Left ventricle myocardium superior (tissue), 1 donor: ENCODE data around the gene CTXN2. TPM values are rescaled to one million over a fixed set of nuclear protein-coding genes. Genes with fewer than 3 reads are reported as not detected.
A peak's percentile ranks its signal among the peaks of the same experiment; 100 is the strongest.

Experiments
- ATAC-seq: fragments of 200-7000 bp; cut with Tn5 transposase; one replicate; pipeline ENCODE4 v1.9.1; 2020; ENCODE audit warnings: mild to moderate bottlenecking, moderate library complexity
- DNase-seq: peaks from one replicate; pipeline ENCODE4 v3.0.0-alpha.2; 2020
- intact Hi-C: fragments of 100-400 bp; cut with micrococcal nuclease; formaldehyde crosslinking; loops from one replicate; pipeline ENCODE4 v1.11.0; 2022
- long read RNA-seq: library from polyadenylated mRNA; unstranded; transcript quantifications from one replicate; pipeline ENCODE4 v2.0.0, GENCODE V29; 2021
- total RNA-seq: library from RNA; stranded (reverse); fragmentation: NEBNext Ultra II Directional; extraction: Animal tissue kit (Norgen Biotek cat#: 25700); gene quantifications from one replicate; pipeline ENCODE4 v1.2.1, GENCODE V29; 2021
- donor health status: DM: no; HTN: yes; CAD: no; lungs with severe emphysema.

Gene CTXN2
- total RNA-seq, result not detected
- long read RNA-seq, result 0 reads

- intact Hi-C loops, result no loop called here
- ATAC-seq, result no peak
- DNase-seq, result no peak
Measured at GRCh38 chr15:48191574-48192225, at the start of gene CTXN2. Gene CTXN2 (plus strand): TSS chr15:48191665. CDS start chr15:48201301, 9,636 bp downstream.

DNA sequence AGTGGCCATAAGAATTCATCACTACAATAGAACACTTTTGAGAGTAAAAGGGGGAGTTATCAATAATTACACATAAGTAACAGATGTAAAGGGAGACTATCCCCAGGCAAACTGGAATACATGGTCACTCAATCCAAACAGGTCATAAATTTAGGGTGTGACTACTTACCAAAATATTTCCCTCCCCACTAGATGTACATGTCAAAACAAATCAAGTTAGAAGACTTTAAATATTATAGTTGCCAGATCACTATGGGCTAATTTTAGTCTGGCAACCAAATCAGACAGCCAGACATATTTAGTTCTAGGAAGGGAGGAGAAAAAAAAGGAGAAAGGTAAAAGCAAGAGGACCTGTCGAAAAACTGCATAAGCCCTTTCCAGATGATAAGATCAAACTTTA lies 47.6 kb upstream of the CTXN2 start:
- ATAC-seq (peak; percentile 89), DNase-seq (no peak)
- intact Hi-C loops, result no loop called here

DNA sequence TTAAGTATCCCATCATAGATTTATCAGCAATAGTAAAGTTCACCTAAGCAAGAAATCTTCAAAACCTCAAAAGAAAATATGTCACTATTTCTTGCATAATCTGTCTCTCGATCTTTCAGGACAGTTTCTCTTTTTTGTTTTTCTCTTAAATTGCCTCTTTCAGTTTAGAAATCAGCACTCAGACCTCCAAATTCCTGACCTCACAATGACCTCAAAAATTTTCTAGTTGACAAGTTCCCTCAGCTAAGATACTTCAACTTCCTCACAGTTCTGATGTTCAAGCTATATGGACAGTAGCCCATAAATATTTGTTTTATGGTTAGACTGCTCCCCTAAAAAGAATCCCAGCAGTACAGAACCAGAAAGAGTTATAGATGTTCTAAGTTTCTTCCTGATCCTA lies 46.6 kb upstream of the CTXN2 start:
- intact Hi-C loops, result no loop called here
- ATAC-seq (no peak), DNase-seq (no peak)

DNA sequence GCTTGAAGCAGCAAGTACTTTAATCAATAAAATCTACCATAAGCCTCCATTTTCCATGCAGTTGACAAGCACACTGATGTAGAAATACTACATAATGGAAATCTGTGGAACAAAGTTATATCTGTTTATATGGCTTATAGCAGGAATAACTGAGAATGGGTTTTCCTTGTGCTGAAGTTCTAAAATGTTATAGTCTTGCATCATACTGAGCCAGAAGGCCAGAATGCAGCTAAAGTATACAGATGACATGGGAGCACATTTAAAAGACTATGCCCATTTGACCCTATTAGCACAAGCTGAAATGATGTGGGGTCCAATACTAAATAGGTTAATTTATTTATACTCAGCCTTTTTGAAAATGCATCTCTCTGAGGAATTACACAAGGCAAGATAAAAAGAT lies 45.5 kb upstream of the CTXN2 start:
- DNase-seq (no peak), ATAC-seq (no peak)

GRCh38 chr15:48147358-48147757 lies 44.1 kb upstream of the CTXN2 start:
- intact Hi-C loops, result no loop called here
- DNase-seq (no peak), ATAC-seq (no peak)

More for the DNA sequence above, 45.5 kb upstream of the CTXN2 start:
- intact Hi-C loops, result no loop called here

- DNase-seq, result no peak
- intact Hi-C loops, result no loop called here
Measured at GRCh38 chr15:48149858-48150257, 41.6 kb upstream of the CTXN2 start.

DNA sequence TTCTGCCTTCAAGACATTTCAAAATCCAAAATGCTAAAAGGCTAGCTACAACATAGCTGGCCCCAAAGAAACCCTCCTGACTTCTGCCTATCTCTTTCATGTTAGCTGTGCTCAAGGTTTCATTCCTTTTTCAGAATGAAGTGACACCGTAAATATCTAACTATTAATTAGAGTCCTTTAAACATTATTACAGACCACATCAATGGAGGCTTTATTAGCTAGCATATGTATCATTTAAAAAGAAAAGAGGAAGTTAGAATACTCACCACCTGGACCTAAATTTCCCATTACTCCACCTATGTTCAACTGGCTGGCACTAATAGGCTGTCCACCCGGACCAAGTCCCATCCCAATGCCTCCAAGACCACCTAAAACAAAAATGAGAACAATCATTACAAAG lies 37.9 kb upstream of the CTXN2 start:
- intact Hi-C loops, result no loop called here
- ATAC-seq, result no peak

More at GRCh38 chr15:48149858-48150257, 41.6 kb upstream of the CTXN2 start:
- ATAC-seq, result no peak

DNA sequence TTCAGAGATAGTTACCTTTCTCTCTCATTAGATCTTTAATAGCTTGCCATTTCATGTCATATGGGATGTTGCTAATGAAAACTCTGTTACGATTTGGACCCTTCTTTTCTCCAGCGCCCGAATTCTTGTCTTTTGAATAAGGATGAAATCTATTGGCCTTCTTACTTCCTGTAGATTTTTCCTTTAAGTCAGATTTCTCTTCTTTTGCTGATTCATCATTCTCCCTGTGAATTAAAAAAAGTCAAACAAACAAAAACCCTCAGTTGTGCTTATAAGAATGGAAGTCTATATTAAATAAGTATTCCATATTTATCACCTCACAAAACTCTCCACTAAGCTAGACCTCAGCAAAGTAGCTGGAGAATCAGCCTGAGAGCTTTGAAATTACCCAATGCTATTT lies 22.8 kb upstream of the CTXN2 start:
- DNase-seq (no peak), ATAC-seq (no peak)
- intact Hi-C loops, result no loop called here

More for the DNA sequence above, 37.9 kb upstream of the CTXN2 start:
- DNase-seq, result no peak

- no peak for DNase-seq
- ATAC-seq, result no peak
- intact Hi-C loops, result no loop called here
Measured at GRCh38 chr15:48170981-48171380, 20.5 kb upstream of the CTXN2 start.

DNA sequence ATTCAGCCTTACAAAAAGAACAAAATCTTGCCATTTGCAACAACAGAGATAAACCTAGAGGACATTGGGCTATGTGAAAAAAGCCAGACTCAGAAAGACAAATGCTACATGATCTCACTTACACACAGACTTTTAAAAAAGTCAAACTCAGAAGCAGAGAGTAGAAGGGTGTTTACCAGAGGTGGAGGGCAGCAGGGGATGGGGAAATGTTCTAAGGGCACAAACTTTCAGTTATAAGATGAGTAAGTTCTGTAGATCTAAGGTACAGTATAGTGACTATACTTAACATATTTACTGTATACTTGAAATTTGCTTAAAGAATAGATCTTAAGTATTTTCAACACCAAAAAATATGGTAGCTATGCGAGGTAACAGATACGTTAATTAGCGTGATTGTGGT lies 16.3 kb upstream of the CTXN2 start:
- DNase-seq (no peak), ATAC-seq (no peak)
- intact Hi-C loops, result no loop called here

DNA sequence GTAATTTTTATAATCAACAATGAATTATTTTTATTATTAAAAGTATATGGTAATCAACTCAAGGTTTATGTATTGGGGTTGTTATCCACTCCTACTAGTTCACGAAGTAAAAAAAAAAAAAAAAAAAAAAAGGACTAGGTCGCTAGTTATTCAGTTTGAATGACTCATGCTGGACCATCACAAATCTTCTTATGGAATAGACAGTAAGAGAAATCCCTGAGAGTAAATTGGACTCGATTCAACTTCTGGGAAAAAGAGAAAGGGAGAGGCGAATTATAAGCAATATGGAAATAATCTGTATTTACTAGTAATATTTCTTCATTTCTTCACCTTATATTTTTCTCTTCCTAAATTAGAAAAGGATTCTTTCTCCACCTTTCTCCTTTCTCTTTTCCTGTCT lies 15.4 kb upstream of the CTXN2 start:
- intact Hi-C loops, result no loop called here
- ATAC-seq (no peak), DNase-seq (no peak)

DNA sequence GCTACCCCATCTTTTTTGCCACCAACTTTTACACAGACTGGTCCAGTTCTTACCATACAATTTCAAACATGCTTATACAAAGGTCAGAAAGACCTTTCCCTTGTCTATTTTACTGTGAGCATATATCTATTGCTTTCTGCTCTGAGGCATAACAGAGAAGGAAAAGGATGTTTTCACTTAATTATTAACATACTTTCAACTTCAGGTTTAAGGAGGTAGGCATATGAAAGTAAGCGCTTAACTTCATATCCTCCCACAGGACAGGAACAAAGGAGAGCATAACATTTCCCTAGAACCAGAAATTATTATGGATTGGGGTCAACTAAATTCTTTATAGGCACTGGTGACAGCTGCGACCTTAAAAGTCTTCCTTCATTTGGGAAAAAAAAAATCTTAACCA lies 14.5 kb upstream of the CTXN2 start:
- intact Hi-C loops, result no loop called here
- ATAC-seq, result no peak
- no peak for DNase-seq

DNA sequence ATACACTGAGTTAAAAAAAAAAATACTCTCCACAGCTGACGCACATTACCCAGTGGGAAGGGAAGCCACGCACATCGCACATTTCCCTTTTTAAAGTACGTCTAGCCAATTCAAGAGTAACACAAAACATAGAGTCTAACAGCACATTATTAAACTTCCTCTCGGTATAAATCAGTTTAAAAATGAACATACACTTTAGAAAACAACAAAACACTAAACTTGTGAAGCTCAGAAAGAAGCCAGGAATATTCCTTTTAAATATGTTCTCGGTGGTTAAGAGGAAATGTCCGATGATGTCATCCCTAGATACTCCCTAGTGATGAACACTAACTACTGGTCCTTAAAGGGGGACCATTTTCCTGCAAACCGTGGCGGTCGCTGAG lies 14.1 kb upstream of the CTXN2 start:
- intact Hi-C loops, result no loop called here
- DNase-seq (no peak), ATAC-seq (peak; percentile 82)

- DNase-seq (peak; percentile 78), ATAC-seq (peak; percentile 91)
- intact Hi-C loops, result no loop called here
Measured at GRCh38 chr15:48177766-48178647, 13.5 kb upstream of the CTXN2 start, which contains the start of gene MYEF2. Gene MYEF2 (minus strand): TSS chr15:48178295. CDS start chr15:48178237, 58 bp downstream.

DNA sequence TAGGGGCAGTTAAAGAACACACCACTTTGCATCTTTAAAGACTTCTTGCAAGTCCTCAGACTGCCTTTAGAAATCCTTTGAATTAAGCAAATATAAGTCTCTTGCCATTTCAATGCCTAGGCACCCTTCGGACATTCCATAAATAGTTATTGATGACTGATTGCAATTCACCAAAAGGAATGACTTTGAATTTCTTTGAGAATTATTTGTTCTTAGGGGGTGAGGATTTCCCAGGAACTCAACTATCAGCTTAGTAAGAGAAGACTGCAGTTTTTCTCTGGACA lies 12.9 kb upstream of the CTXN2 start:
- no peak for ATAC-seq
- intact Hi-C loops, result no loop called here
- no peak for DNase-seq

GRCh38 chr15:48182749-48183148 lies 8.7 kb upstream of the CTXN2 start:
- intact Hi-C loops, result loop anchor here (10.0 kb wide), 1 partner anchor 62 kb away; no protein-coding TSS in a partner anchor
- no peak for DNase-seq
- ATAC-seq, result no peak

DNA sequence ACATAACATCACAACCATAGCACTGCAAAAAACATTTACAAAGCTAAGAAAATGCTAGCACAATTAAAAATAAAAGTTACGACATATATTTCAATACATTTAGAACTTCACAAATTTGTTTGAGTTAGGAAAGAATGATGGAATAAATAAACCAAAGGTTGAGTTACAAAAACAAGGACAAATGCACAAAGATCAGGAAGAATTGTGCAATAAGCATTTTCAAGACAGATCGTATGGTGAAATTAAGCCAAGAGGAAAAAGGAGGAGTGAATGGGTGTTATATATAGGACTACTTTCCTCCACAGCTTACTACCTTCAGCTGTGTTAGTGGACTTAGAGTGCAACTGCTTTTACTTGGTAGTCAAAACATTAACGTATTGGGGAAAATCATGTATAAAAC lies 5.9 kb upstream of the CTXN2 start:
- intact Hi-C loops, result loop anchor here (10.0 kb wide), 1 partner anchor 59 kb away; no protein-coding TSS in a partner anchor
- DNase-seq, result no peak
- no peak for ATAC-seq

GRCh38 chr15:48186271-48186670 lies 5.2 kb upstream of the CTXN2 start:
- DNase-seq, result no peak
- intact Hi-C loops, result loop anchor here (10.0 kb wide), 1 partner anchor 59 kb away; no protein-coding TSS in a partner anchor
- no peak for ATAC-seq

DNA sequence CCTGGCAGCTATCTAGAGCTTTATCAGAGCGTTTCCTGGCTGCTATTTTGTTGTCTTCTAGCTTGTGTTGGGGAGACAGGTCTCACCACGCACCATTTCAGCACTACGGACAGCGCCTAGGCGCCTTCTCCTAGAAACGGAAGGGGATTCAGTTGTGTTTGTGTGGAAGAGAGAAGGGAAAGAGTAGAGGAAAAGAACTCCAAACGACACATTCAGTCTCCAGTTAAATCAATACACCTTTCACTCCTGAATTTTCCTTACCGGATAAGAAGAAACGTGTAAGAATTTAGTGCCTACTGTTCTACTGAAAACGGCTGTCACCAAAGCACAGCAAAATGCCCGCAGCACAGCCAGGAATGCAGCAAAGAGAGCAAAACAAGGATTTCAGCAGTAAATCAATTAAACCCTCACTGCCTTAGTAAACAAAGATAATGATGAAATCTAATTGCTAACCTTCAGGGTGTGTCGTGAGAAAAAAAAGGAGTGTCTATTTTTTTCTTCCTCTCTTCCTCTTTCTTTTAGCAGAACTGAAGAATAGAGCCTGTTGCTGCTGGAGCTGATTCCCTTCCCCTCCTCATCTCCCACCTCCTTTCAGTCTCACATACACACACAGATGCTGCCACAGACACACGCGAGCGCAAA lies 412 bp upstream of the CTXN2 start:
- ATAC-seq (peak; percentile 50), DNase-seq (peak; percentile 76)
- intact Hi-C loops, result no loop called here

- no peak for ATAC-seq
- intact Hi-C loops, result no loop called here
- no peak for DNase-seq
Measured at GRCh38 chr15:48202068-48202467, 10.6 kb downstream of the CTXN2 start.
